Measurements from ENCODE around the gene ZBTB46. TPM values are rescaled to one million over a fixed set of nuclear protein-coding genes. Genes with fewer than 3 reads are reported as not detected.
"Not testable (repeated sequence)": the region's sequence is repeated elsewhere in the genome, so short reads cannot be mapped to it uniquely, and the experiment has no call there.

ZBTB46 gene
- total RNA-seq, 2 donors from 2014 or later, result 2.1 to 3.2 TPM

DNA sequence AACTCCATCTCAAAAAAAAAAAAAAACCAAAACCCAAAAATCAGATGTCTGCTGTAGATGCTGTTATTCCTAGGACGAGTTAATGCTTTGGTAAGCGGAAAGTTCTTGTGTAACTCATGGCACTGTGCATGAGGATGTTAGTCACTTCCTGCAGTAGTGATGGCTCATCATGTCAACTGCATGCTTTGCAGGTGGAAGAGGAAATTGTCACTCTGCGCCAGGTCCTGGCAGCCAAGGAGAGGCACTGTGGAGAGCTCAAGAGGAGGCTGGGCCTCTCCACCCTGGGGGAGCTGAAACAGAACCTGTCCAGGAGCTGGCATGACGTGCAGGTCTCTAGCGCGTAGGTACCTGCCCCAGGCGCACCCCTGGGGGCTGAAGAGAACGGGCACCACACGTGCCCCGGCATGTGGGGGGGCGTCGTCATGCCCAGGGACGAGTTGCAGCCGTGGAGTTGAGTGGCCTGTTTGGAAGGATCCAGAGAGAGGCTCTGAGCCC lies 42.5 kb upstream of the ZBTB46 start:
- Histone ChIP-seq H3K9ac (ENCODE audit: low read depth in 2 of 2, low read length in 2 of 2) (no peak overlapping the region), H3K4me1 (no peaks in the 10 kb centered on the region), H3K27ac (peak overlapping the region; percentile 20), H3K9me3 (no peaks in the 10 kb centered on the region), H3K27me3 (no peaks in the 10 kb centered on the region), H3K36me3 (peaks cover 30% of the 10 kb centered on the region), H3K4me3 (no peak overlapping the region)
- intact Hi-C loops (cut with DNase I), result no loop called here
- no peak for DNase-seq
- TF ChIP-seq, protein P1, sequence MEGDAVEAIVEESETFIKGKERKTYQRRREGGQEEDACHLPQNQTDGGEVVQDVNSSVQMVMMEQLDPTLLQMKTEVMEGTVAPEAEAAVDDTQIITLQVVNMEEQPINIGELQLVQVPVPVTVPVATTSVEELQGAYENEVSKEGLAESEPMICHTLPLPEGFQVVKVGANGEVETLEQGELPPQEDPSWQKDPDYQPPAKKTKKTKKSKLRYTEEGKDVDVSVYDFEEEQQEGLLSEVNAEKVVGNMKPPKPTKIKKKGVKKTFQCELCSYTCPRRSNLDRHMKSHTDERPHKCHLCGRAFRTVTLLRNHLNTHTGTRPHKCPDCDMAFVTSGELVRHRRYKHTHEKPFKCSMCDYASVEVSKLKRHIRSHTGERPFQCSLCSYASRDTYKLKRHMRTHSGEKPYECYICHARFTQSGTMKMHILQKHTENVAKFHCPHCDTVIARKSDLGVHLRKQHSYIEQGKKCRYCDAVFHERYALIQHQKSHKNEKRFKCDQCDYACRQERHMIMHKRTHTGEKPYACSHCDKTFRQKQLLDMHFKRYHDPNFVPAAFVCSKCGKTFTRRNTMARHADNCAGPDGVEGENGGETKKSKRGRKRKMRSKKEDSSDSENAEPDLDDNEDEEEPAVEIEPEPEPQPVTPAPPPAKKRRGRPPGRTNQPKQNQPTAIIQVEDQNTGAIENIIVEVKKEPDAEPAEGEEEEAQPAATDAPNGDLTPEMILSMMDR (IDR thresholded peaks at IDR 0.05), result no peak

GRCh38 chr20:63868264-63868663 lies 37.2 kb upstream of the ZBTB46 start:
- H3K9me3 ChIP-seq, result no peaks in the 10 kb centered on the region
- H3K4me1 ChIP-seq, result peaks cover 9% of the 10 kb centered on the region
- H3K9ac ChIP-seq (ENCODE audit: low read depth in 2 of 2, low read length in 2 of 2), result no peak overlapping the region
- no peak overlapping the region for H3K4me3 ChIP-seq
- no peak overlapping the region for H3K27ac ChIP-seq
- TF ChIP-seq, protein P1 (IDR thresholded peaks at IDR 0.05), result no peak
- H3K36me3 ChIP-seq, result peaks cover 15% of the 10 kb centered on the region
- H3K27me3 ChIP-seq, result no peaks in the 10 kb centered on the region
- DNase-seq, result no peak
- intact Hi-C loops (cut with DNase I), result loop anchor here (10.0 kb wide), 1 partner anchor 323 kb away; the partner anchor contains the start of gene SRMS

- intact Hi-C loops (cut with DNase I), result loop anchor here (10.0 kb wide), 1 partner anchor 322 kb away; the partner anchor contains the start of gene SRMS
- H3K4me1 ChIP-seq, result peaks cover 11% of the 10 kb centered on the region
These were observed 36.0 kb upstream of the ZBTB46 start for GRCh38 chr20:63867042-63867441.

GRCh38 chr20:63864978-63865640 lies 34.0 kb upstream of the ZBTB46 start, which contains the start of gene TPD52L2:
TPD52L2 (plus strand) TSS chr20:63865270; CDS start chr20:63865366, 96 bp downstream.
- Histone ChIP-seq H3K9me3 (no peaks in the 10 kb centered on the region), H3K36me3 (peaks cover 14% of the 10 kb centered on the region), H3K27me3 (no peaks in the 10 kb centered on the region), H3K4me3 (peak within 1 kb of the TSS; percentile 94), H3K4me1 (peaks cover 11% of the 10 kb centered on the region), H3K9ac (ENCODE audit: low read depth in 2 of 2, low read length in 2 of 2) (peak within 1 kb of the TSS; percentile 91 to 96), H3K27ac (peak within 1 kb of the TSS; percentile 97)
- intact Hi-C loops (cut with DNase I), result loop anchor here (5.0 to 10.0 kb wide), 2 partner anchors 78 to 320 kb away; partner anchors contain the start of gene SRMS
- DNase-seq, result peak; percentile 99
- TF ChIP-seq, protein P1 (IDR thresholded peaks at IDR 0.05), result no peak

More at GRCh38 chr20:63867042-63867441, 36.0 kb upstream of the ZBTB46 start:
- not testable (repeated sequence) for DNase-seq; H3K4me3 ChIP-seq; H3K27ac ChIP-seq; H3K9ac ChIP-seq (ENCODE audit: low read depth in 2 of 2, low read length in 2 of 2); H3K27me3 ChIP-seq; H3K9me3 ChIP-seq
- peaks cover 15% of the 10 kb centered on the region for H3K36me3 ChIP-seq

- DNase-seq, result no peak
- TF ChIP-seq, protein P1 (IDR thresholded peaks at IDR 0.05), result peak; percentile 5
- Histone ChIP-seq H3K36me3 (peaks cover 9% of the 10 kb centered on the region), H3K27me3 (no peaks in the 10 kb centered on the region), H3K9me3 (no peaks in the 10 kb centered on the region), H3K4me3 (peak overlapping the region; percentile 94), H3K4me1 (peaks cover 11% of the 10 kb centered on the region), H3K27ac (peak overlapping the region; percentile 97), H3K9ac (ENCODE audit: low read depth in 2 of 2, low read length in 2 of 2) (peak overlapping the region; percentile 68 to 79)
- intact Hi-C loops (cut with DNase I), result loop anchor here (5.0 to 10.0 kb wide), 2 partner anchors 77 to 320 kb away; partner anchors contain the start of gene SRMS
These were observed 33.5 kb upstream of the ZBTB46 start for GRCh38 chr20:63864545-63864977.

Data from colonic mucosa (tissue), 4 donors.